GM18517 (cell line): ENCODE data around the gene VEGFB.

Experiments
- ATAC-seq: cut with Tn5 transposase; IDR thresholded peaks from one replicate; pipeline ENCODE4 v1.9.1; 2021; ENCODE audit warnings: mild to moderate bottlenecking, moderate library complexity; ENCODE audit not compliant: unreplicated experiment

VEGFB gene

DNA sequence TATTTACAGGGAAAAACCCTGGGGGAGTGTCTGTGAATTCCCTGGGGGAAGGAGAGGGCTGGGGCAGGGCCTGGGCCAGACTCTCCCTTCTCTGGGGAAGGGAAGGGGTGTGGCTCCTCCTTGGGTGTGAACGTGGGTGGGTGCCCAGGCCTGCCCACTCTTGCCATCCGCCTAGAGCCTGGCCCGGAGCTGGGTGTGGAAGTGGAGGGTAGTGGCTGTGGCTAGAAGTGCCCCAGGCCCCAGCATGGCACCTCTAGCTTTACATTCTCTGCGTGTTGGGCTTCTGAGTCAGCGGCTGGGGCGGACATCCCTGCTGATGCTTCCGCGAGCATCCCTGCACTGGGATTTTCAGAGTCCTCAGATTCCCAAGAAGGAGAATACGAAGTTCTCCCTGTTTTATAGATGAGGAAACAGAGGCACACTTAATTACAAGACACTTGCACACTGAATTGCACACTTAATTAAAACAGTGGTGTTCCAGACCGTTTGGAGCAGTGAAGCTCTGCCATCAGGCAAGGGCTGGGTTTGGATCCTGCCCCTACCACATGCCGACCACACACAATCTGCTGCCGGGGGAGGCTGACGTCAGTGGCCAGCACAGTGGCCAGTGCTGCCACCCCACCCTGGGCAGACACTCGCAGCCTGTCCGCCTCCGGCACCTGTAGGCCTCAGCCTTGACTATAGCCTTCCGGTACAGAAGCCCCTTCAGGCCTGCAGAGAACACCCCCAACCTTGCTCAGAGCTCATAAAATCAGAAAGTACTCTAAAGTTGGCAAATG, 42.5 kb downstream of the VEGFB start:
- ATAC-seq = no peak

DNA sequence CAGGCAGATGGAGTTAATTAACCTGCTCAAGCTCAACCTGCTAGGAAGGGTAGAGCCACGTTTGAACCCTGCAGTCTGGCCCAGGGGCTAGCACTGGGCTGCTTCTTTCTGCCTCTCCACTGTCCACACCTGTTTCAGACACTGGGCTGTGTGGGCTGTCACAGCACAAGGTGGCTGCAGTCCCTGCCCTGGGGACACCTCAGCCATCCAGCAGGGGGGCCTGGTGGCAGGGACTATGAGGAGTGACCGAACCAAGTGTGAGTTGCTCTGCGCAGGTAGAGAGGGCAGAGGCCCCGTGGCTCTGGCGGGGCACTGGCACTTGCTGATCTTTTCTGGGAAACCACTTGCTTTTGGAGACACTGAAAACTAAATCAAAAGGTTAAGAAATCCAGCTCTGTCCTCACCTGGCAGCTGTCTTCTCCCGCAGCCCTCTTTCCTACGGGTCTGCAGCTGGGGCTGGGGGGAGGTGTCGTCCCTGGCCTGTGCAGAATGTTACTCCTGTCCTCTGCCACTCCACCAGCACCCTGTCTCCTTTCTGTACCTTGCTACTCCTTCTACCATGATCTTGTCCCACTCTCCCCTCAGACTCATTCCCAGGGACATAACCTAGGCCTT, 44.3 kb downstream of the VEGFB start:
- ATAC-seq = no peak

DNA sequence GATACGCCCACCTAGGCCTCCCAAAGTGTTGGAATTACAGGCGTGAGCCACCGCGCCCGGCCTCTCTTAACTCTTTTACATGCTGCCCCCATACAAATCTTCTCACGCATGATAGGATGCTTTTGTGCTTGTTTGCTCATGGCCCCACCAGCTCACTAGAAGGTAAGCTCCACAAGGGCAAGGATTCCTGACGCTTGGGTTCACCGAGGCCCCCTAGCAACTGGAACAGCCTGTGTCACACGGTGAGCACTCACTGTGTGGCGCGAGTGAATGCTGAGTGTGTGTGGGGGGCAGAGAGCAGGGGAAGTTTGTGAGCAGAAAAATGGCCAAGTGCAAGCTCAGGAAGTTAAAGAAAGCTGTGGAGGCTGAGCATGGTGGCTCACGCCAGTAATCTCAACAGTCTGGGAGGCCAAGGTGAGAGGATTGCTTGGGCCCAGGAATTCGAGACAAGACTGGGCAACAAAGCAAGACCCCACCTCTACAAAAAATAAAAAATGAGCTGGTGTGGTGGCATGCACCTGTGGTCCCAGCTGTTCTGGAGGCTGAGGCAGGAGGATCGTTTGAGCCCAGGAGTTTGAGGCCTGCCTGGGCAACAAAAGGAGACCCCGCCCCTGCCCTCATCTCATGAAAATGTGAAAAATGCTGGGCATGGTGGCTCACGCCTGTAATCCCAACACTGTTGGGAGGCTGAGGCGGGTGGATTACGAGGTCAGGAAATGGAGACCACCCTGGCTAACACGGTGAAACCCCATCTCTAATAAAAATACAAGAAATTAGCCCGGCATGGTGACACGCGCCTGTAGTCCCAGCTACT, 47.8 kb downstream of the VEGFB start:
- no peak for ATAC-seq

DNA sequence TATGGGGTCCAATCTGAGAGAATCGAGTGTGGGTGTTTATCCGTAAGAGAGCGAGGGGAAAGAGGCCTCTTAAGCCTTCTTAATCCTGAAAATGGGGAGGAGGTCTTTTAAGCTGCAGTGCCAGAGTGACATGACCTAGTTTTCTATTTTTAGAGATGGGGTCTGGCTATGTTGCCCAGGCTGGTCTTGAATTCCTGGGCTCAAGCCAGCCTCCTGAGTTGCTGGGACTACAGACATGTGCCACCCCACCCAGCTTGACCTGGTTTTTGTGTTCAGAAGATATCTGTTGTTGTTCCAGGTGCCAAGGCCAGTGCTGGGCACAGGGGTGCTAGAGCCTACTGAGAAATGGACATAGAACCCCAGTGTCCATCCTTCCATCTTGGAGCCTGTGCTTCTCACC, 48.7 kb downstream of the VEGFB start:
- ATAC-seq = no peak

DNA sequence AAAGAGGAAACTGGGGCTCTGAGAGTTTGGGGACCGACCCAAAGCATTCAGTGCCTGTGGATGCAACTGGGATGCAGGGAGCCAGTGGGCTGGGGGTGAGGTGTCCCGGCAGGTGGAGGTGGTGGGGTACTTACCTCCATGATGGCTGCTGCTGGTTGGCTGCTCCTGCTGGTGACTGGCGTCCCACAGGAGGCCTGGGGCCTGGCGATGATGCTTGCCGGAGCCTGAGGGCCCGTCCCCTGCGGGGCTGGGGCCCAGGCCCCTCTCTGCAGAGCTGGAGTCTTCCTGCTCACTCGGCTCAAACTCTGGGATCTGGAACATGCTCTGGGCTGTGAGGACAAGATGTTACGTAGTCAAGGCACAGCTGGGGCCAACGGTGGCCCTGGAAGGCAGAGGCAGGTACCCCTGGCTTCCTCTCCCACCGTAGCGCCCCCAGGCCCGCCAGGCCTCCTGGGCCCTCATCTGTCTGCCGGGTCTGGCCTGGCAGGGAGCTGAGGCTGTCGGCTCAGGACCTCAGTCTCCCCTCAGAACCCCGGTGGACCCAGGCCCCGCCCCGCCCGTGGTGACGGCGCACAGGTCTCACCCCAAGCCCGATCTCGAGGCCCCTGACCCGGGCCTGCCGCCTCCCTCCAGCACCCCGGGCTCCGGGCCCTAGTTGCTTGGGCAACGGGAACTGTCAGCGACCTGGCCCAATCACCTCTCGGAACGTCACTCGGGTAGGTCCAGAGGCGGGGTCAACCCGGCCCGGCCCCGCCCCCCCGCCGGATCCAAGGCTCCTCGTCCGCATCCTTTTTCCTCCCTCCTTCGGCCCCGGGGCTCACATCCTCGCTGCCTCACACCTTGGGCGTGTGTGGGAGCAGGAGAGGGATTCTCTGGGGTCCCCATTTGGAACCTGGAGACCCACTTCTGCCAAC, 49.9 kb downstream of the VEGFB start, which contains the start of gene BAD:
TSS of gene BAD (minus strand) at position 618 of the 914 bp plus-strand sequence. CDS start at position 321, 297 bp downstream.
- peak; percentile 55 for ATAC-seq

DNA sequence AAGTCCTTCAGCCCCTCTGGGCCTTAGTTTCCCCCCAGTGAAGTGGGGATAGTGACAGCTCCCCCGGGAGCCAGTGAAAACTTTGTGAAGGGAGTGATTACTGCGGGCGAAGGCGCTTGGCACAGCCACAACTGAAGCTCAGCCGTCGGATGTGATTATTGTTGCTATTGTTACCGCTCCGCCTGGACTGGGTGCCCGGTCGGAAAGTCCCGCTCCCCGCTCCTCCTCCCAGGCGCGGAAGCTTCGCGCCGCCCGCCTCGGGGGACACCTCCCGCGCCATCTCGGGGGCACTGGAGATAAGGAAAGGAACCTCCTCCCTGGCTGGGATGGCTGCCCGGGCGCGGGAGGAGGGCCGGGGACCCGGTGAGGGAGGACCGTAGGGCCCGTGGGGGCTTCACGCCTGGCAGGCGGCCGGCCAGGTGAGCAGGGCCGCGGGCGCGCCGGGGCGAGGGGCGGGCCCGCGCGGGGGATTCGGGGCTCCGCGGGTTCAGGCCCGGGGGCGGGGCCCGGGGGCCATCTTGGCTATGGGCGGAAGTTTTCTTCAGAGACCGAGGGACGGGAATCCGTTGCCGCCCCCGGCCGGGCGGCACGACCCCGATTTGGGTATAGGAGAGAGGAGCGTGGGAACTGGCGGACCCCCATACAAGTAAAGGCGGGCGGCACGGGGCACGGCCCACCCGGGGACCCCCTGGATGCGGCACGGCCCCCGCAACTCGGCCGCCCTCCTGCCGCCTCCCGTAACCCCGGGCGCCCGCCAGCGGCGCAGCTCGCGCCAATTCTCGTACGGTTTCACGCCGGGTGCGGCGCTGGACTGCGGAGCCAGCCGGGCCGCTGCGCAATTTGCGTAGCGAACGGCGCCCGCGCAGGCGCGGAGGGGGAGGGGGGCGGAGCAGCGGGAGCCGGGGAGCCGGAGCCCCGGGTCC, 50.8 kb downstream of the VEGFB start, which contains the start of gene GPR137:
TSS of gene GPR137 (plus strand) at position 887 of the 923 bp plus-strand sequence. CDS start 677 bp downstream, outside the sequence.
- peak; percentile 64 for ATAC-seq

GRCh38 chr11:64285885-64286800, 51.8 kb downstream of the VEGFB start:
- ATAC-seq = no peak

DNA sequence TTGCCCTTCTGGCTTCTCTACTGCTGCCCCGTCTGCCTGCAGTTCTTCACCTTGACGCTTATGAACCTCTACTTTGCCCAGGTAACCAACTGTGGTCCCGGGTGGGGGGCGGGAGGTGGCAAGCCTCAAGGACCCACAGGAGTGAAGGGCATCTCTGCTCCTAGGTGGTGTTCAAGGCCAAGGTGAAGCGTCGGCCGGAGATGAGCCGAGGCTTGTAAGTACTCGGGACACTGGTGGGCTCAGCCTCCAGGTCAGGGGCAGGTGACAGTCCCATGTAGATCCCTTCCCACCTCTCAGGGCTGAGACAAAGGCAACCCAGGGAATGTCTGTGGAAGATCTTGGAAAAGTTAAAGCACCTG, 52.4 kb downstream of the VEGFB start:
- no peak for ATAC-seq

- ATAC-seq = no peak
These were observed 53.4 kb downstream of the VEGFB start for GRCh38 chr11:64287676-64288352.

- no peak for ATAC-seq
These were observed 54.0 kb downstream of the VEGFB start for GRCh38 chr11:64288353-64288750.
